Transverse colon (tissue), 4 donors: Measurements from ENCODE around the gene LONP2. TPM values are rescaled to one million over a fixed set of nuclear protein-coding genes. Genes with fewer than 3 reads are reported as not detected.

Source experiments
- DNase-seq: peaks from one replicate; pipeline ENCODE4 v3.0.0-alpha.2; 2019
- H3K27ac ChIP-seq, 4 donors: fragments of 200-600 bp; sonication (generic); 2 replicates each; pipeline ENCODE4 v1.5.1; 2016 to 2018; ENCODE audit warnings: inconsistent platforms in 4 of 4
- H3K27me3 ChIP-seq: fragments of 200-600 bp; sonication (generic); 2 replicates; pipeline ENCODE4 v1.5.1; 2017; ENCODE audit warnings: inconsistent platforms
- H3K36me3 ChIP-seq, 4 donors: fragments of 200-600 bp; sonication (generic); 2 replicates each; pipeline ENCODE4 v1.5.1; 2017 to 2019; ENCODE audit warnings: inconsistent platforms in 4 of 4
- H3K4me1 ChIP-seq, 4 donors: fragments of 200-600 bp; sonication (generic); 2 replicates each; pipeline ENCODE4 v1.5.1; 2017 to 2020; ENCODE audit warnings: inconsistent platforms in 4 of 4
- H3K4me3 ChIP-seq, 4 donors: fragments of 200-600 bp; sonication (generic); 1 replicate in 1 of 4; 2 replicates in 3 of 4; pipeline versions ENCODE4 v1.5.1 to v1.6.1; 2017 to 2019; ENCODE audit warnings: inconsistent platforms in 4 of 4
- H3K9me3 ChIP-seq, 2 donors: fragments of 200-600 bp; sonication (generic); 2 replicates each; pipeline ENCODE4 v1.5.1; 2017 to 2019; ENCODE audit warnings: inconsistent platforms in 2 of 2
- CTCF ChIP-seq, 5 experiments: fragments of 200-600 bp in 3 of 5; fragments of 450-650 bp in 2 of 5; sonication (generic) in 3 of 5; IDR thresholded peaks; 1 replicate in 2 of 5; 2 replicates in 3 of 5; pipeline ENCODE4 v1.5.1; 2016 to 2017; ENCODE audit warnings: antibody characterized with exemption in 5 of 5, inconsistent platforms in 3 of 5, mild to moderate bottlenecking in 2 of 5, moderate library complexity in 1 of 5
- EP300 ChIP-seq: sonication (generic); formaldehyde crosslinking; IDR thresholded peaks from one replicate; pipeline ENCODE4 v1.6.1; 2017; ENCODE audit warnings: antibody characterized with exemption, low read depth
- POLR2A ChIP-seq: fragments of 450-650 bp; IDR thresholded peaks from one replicate; pipeline ENCODE4 v1.6.1; 2016; ENCODE audit warnings: antibody characterized with exemption, mild to moderate bottlenecking, moderate library complexity
- POLR2AphosphoS5 ChIP-seq, 3 donors: sonication (generic); formaldehyde crosslinking; IDR thresholded peaks; one replicate each; pipeline ENCODE4 v1.6.1; 2016; ENCODE audit warnings: antibody characterized with exemption in 3 of 3
- WGBS, 2 donors: methylation state at CpG; one replicate each; pipeline ENCODE4 v1.1.5; 2018; ENCODE audit warnings: low coverage in 1 of 2; 5-methylcytosine and 5-hydroxymethylcytosine counted together
- in situ Hi-C, 4 donors: fragments of 200-750 bp; cut with MboI; loops; one replicate each; pipeline versions ENCODE4 v1.15.0 to v1.15.1; 2017; ENCODE audit warnings: low sequenced_read_pairs in 3 of 4, low pct_ligation_motif_present in 1 of 4, low pct_unique_long_range_greater_than_20kb in 1 of 4
- intact Hi-C: fragments of 100-400 bp; cut with DNase I; formaldehyde crosslinking; loops from one replicate; pipeline ENCODE4 v1.15.1; 2023; ENCODE audit warnings: low total_unique reads
- total RNA-seq, 4 donors: library from RNA; depleted of rRNA; stranded (reverse); fragments of >200 nt; gene quantifications; one replicate each; pipeline ENCODE4 v1.1.0, GENCODE V29; 2016

The LONP2 gene
- total RNA-seq, 4 donors from 2014 or later, result 51.3 to 104 (median 65.3) TPM

GRCh38 chr16:48210747-48211146 lies 33.4 kb upstream of the LONP2 start:
- intact Hi-C loops, result no loop called here
- Histone ChIP-seq H3K4me3 (no peak overlapping the region), H3K27ac (no peak overlapping the region), H3K9me3 (no peaks in the 10 kb centered on the region), H3K27me3 (peaks cover 4% of the 10 kb centered on the region), H3K36me3 (no peaks in the 10 kb centered on the region), H3K4me1 (no peaks in the 10 kb centered on the region)
- TF ChIP-seq POLR2A, result no peak
- no peak for TF ChIP-seq EP300
- no peak for TF ChIP-seq CTCF (IDR thresholded peaks at IDR 0.05)
- no peak for TF ChIP-seq POLR2AphosphoS5 (IDR thresholded peaks at IDR 0.05)
- WGBS, 2 donors, result 69 to 86% methylated on average over 1 to 6 of the region's 6 CpGs
- in situ Hi-C loops, result loop anchor here in 1 of 4 donors (25.0 kb wide), 1 partner anchor 427 kb away; no protein-coding TSS in a partner anchor
- DNase-seq, result no peak

- DNase-seq, result no peak
- TF ChIP-seq POLR2AphosphoS5 (IDR thresholded peaks at IDR 0.05), result no peak
- TF ChIP-seq CTCF (IDR thresholded peaks at IDR 0.05), result no peak
- TF ChIP-seq EP300, result no peak
- TF ChIP-seq POLR2A, result no peak
- no peaks in the 10 kb centered on the region for H3K9me3 ChIP-seq
- peaks cover 4% of the 10 kb centered on the region for H3K27me3 ChIP-seq
- intact Hi-C loops, result no loop called here
- H3K4me3 ChIP-seq, result no peak overlapping the region
- no peaks in the 10 kb centered on the region for H3K36me3 ChIP-seq
- H3K4me1 ChIP-seq, result no peaks in the 10 kb centered on the region
- WGBS, 2 donors, result 89% methylated on average over 3 of the region's 3 CpGs; no CpG with 5 or more reads in 1 of the 2 donors
- no peak overlapping the region for H3K27ac ChIP-seq
- in situ Hi-C loops, result loop anchor here in 1 of 4 donors (25.0 kb wide), 1 partner anchor 425 kb away; no protein-coding TSS in a partner anchor
These were observed 32.1 kb upstream of the LONP2 start for GRCh38 chr16:48212033-48212432.

GRCh38 chr16:48215738-48216137 lies 28.4 kb upstream of the LONP2 start:
- DNase-seq, result no peak
- H3K27ac ChIP-seq, result peak overlapping the region in 1 of 4 donors; percentile 20
- no peak overlapping the region for H3K4me3 ChIP-seq
- no peaks in the 10 kb centered on the region for H3K27me3 ChIP-seq
- no peaks in the 10 kb centered on the region for H3K9me3 ChIP-seq
- intact Hi-C loops, result no loop called here
- WGBS, 2 donors, result 83% methylated on average over 6 of the region's 6 CpGs
- H3K4me1 ChIP-seq, result no peaks in the 10 kb centered on the region
- in situ Hi-C loops, result loop anchor here in 1 of 4 donors (25.0 kb wide), 1 partner anchor 422 kb away; no protein-coding TSS in a partner anchor
- TF ChIP-seq POLR2A, result no peak
- no peak for TF ChIP-seq POLR2AphosphoS5 (IDR thresholded peaks at IDR 0.05)
- TF ChIP-seq CTCF (IDR thresholded peaks at IDR 0.05), result no peak
- no peak for TF ChIP-seq EP300
- no peaks in the 10 kb centered on the region for H3K36me3 ChIP-seq

- Histone ChIP-seq H3K27me3 (no peaks in the 10 kb centered on the region), H3K4me1 (no peaks in the 10 kb centered on the region), H3K9me3 (no peaks in the 10 kb centered on the region), H3K27ac (no peak overlapping the region), H3K4me3 (no peak overlapping the region), H3K36me3 (no peaks in the 10 kb centered on the region)
- DNase-seq, result no peak
- intact Hi-C loops, result no loop called here
- TF ChIP-seq POLR2AphosphoS5 (IDR thresholded peaks at IDR 0.05), result no peak
- no peak for TF ChIP-seq CTCF (IDR thresholded peaks at IDR 0.05)
- TF ChIP-seq EP300, result no peak
- TF ChIP-seq POLR2A, result no peak
- 85 to 100% methylated on average over 1 to 2 of the region's 2 CpGs for WGBS, 2 donors
- in situ Hi-C loops, result loop anchor here in 1 of 4 donors (25.0 kb wide), 1 partner anchor 420 kb away; no protein-coding TSS in a partner anchor
These were observed 26.4 kb upstream of the LONP2 start for GRCh38 chr16:48217708-48218107.
